Psoas muscle (tissue), 8 donors: ENCODE data around the gene SNED1. TPM values are rescaled to one million over a fixed set of nuclear protein-coding genes. Genes with fewer than 3 reads are reported as not detected.

ENCODE experiments used
- ATAC-seq, 4 donors: fragments of 200-7000 bp; cut with Tn5 transposase; one replicate each; pipeline ENCODE4 v1.9.1; 2020; ENCODE audit warnings: moderate library complexity in 3 of 4, mild to moderate bottlenecking in 2 of 4
- DNase-seq, 2 donors: peaks; one replicate each; pipeline ENCODE4 v3.0.0-alpha.2; 2020
- H3K27ac ChIP-seq: fragments of 200-600 bp; one replicate; pipeline ENCODE4 v1.8.0; 2022
- H3K27me3 ChIP-seq, 3 donors: fragments of 200-600 bp in 1 of 3; one replicate each; pipeline versions ENCODE4 v1.6.1 to v1.8.0; 2013 to 2022; ENCODE audit warnings: low read length in 2 of 3, mild to moderate bottlenecking in 2 of 3, moderate library complexity in 1 of 3; ENCODE audit not compliant: insufficient read depth in 3 of 3
- H3K36me3 ChIP-seq, 2 donors: fragments of 200-600 bp in 1 of 2; one replicate each; pipeline versions ENCODE4 v1.6.1 to v1.8.0; 2013 to 2022; ENCODE audit warnings: low read depth in 1 of 2, mild to moderate bottlenecking in 1 of 2, moderate library complexity in 1 of 2; ENCODE audit not compliant: insufficient read depth in 1 of 2
- H3K4me1 ChIP-seq: fragments of 200-600 bp; one replicate; pipeline ENCODE4 v1.8.0; 2022
- H3K4me3 ChIP-seq: fragments of 200-600 bp; one replicate; pipeline ENCODE4 v1.8.0; 2022; ENCODE audit warnings: mild to moderate bottlenecking
- H3K9me3 ChIP-seq: fragments of 200-600 bp; one replicate; pipeline ENCODE4 v1.8.0; 2022
- CTCF ChIP-seq: fragments of 200-600 bp; IDR thresholded peaks from one replicate; pipeline ENCODE4 v1.8.0; 2022; ENCODE audit warnings: antibody characterized with exemption
- WGBS, 3 donors: extraction: QIAGEN DNeasy Blood & Tissue Kit; methylation state at CpG; one replicate each; pipeline versions ENCODE4 v1.1.6 to v1.1.7; 2013; 5-methylcytosine and 5-hydroxymethylcytosine counted together
- intact Hi-C, 2 donors: fragments of 100-400 bp; cut with DNase I; formaldehyde crosslinking; loops; one replicate each; pipeline versions ENCODE4 v1.11.0 to v1.14.2; 2022
- polyA plus RNA-seq, 3 donors: library from polyadenylated mRNA; stranded (reverse); fragments of 200-250 nt; gene quantifications; one replicate each; pipeline ENCODE4 v1.2.3, GENCODE V29; 2013
- total RNA-seq, 4 donors: library from RNA; stranded (reverse); fragmentation: NEBNext Ultra II Directional in 2 of 4; extraction: Animal tissue kit (Norgen Biotek cat#: 25700) in 2 of 4; gene quantifications; one replicate each; pipeline versions ENCODE4 v1.2.1 to v1.2.4, GENCODE V29; 2021 to 2023
- donor health status: healthy with polysubstance abuse.
- donor health status: DM: no; HTN: no; CAD: no; lungs with moderate emphysema.
- donor health status: Bipolar disorder and iron deficiency.
- donor health status: healthy.
- donor health status: DM: yes; HTN: yes; CAD: no.
- donor health status: DM: no; HTN: no; CAD: no.
- donor health status: DM: no; HTN: no; CAD: no.
- donor health status: DM: yes; HTN: yes; CAD: no.

The SNED1 gene
- total and polyA plus RNA-seq, 7 donors = 7.8 to 36.9 (median 9.2) TPM

- DNase-seq (peak in 1 of 2 donors; percentile 51), ATAC-seq (no peak)
- intact Hi-C loops = loop anchor here in 1 of 2 donors (10.0 kb wide), 1 partner anchor 415 kb away; the partner anchor contains the start of gene CAPN10
- no peak for TF ChIP-seq CTCF
- peaks cover 8 to 16% of the 10 kb centered on the region in 2 donors for H3K36me3 ChIP-seq
- H3K27ac ChIP-seq = peak overlapping the region; percentile 98
- no peaks in the 10 kb centered on the region for H3K27me3 ChIP-seq
- peak overlapping the region; percentile 85 for H3K4me3 ChIP-seq
- H3K9me3 ChIP-seq = peaks cover 16% of the 10 kb centered on the region
- WGBS, 3 donors = 58 to 83% (median 62%) methylated on average over 19 of the region's 19 CpGs
- H3K4me1 ChIP-seq = peaks cover 48% of the 10 kb centered on the region
Observed at GRCh38 chr2:240999873-241000541, 1.6 kb downstream of the SNED1 start.

GRCh38 chr2:241000831-241001321 lies 2.5 kb downstream of the SNED1 start:
- TF ChIP-seq CTCF = no peak
- no peaks in the 10 kb centered on the region for H3K27me3 ChIP-seq
- peaks cover 8 to 16% of the 10 kb centered on the region in 2 donors for H3K36me3 ChIP-seq
- DNase-seq (no peak), ATAC-seq (no peak)
- 89 to 90% (median 89%) methylated on average over 9 of the region's 9 CpGs for WGBS, 3 donors
- H3K4me1 ChIP-seq = peaks cover 43% of the 10 kb centered on the region
- H3K27ac ChIP-seq = no peak overlapping the region
- H3K9me3 ChIP-seq = peaks cover 16% of the 10 kb centered on the region
- intact Hi-C loops = no loop called here
- peak overlapping the region; percentile 85 for H3K4me3 ChIP-seq

GRCh38 chr2:241001413-241002274 lies 3.2 kb downstream of the SNED1 start:
- 75 to 87% (median 77%) methylated on average over 21 of the region's 21 CpGs for WGBS, 3 donors
- Histone ChIP-seq H3K27ac (no peak overlapping the region), H3K9me3 (peaks cover 16% of the 10 kb centered on the region), H3K36me3 (peaks cover 8 to 16% of the 10 kb centered on the region in 2 donors), H3K4me1 (peaks cover 37% of the 10 kb centered on the region), H3K27me3 (no peaks in the 10 kb centered on the region), H3K4me3 (no peak overlapping the region)
- intact Hi-C loops = no loop called here
- ATAC-seq (peak in 1 of 4 donors; percentile 25), DNase-seq (peak; percentile 19 to 46)
- no peak for TF ChIP-seq CTCF

GRCh38 chr2:241002275-241003046 lies 4.0 kb downstream of the SNED1 start:
- DNase-seq = peak in 1 of 2 donors; percentile 44
- Histone ChIP-seq H3K36me3 (peaks cover 8 to 16% of the 10 kb centered on the region in 2 donors), H3K4me1 (peaks cover 37% of the 10 kb centered on the region), H3K9me3 (peaks cover 16% of the 10 kb centered on the region), H3K27ac (no peak overlapping the region), H3K4me3 (no peak overlapping the region), H3K27me3 (no peaks in the 10 kb centered on the region)
- ATAC-seq = no peak
- intact Hi-C loops = no loop called here
- WGBS, 3 donors = 83 to 89% (median 83%) methylated on average over 10 to 11 of the region's 11 CpGs
- no peak for TF ChIP-seq CTCF
